Middle frontal gyrus (tissue), 1 donor: ENCODE data around the gene DNAI4.
"Not testable (repeated sequence)": the region's sequence is repeated elsewhere in the genome, so short reads cannot be mapped to it uniquely, and the experiment has no call there.

ENCODE experiments used
- DNase-seq: peaks from one replicate; pipeline ENCODE4 v3.0.0-alpha.2; 2015; ENCODE audit warnings: low spot score; ENCODE audit errors: extremely low spot score

The DNAI4 gene

GRCh38 chr1:66848193-66848592 lies 76.5 kb downstream of the DNAI4 start:
- no peak for DNase-seq

- DNase-seq, result no peak
Observed at GRCh38 chr1:66840929-66841328, 83.7 kb downstream of the DNAI4 start.

DNA sequence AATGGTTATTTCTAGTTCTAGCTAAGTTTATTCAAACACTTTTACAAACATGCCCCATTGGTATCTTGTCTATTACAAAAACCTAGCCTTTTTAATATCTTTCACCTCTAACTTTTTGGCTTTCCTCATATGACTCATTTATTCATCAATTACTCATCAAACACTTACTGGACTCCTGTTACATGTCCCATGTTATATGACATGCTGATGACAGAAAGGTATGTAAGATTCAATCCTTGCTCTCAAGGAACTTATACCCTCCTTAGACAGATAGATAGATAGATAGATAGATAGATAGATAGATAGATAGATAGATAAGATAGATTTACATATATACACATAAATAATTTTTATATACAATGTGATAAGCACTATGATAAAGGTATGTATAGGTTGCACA lies 89.7 kb downstream of the DNAI4 start:
- no peak for DNase-seq

- DNase-seq, result no peak
Observed at GRCh38 chr1:66833112-66833511, 91.5 kb downstream of the DNAI4 start.

DNA sequence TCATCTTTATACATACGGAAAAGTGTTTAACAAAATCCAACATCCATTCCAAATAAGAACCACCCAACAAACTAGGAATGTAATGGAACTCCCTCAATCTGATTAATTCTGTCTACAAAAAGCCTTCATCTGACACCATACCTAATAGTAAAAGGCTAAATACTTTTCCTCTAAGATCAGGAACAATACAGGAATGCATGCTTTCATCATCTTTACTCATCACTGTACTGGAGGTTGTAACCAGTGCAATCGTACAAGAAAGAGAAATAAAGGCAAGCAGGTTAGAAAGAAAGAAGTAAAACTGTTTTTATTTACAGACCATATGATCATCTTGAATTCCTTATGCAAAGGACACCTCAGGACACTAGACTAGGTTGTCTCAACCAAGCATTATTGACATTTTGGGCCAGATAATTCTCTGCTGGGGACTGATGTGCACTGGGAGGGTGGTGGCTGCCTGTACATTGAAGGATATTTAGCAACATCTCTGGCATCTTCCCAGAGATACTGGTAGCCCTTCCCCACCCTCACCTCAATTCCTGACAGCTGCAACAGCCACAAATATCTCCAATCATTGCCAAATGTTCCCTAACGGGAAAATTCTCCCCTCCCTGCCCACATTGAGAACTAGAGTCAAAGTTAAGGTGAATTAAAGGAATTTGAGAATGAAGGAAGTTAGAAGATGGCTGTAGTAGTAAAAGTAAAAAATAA lies 93.0 kb downstream of the DNAI4 start:
- DNase-seq, result no peak

- no peak for DNase-seq
Observed at GRCh38 chr1:66824771-66825170, 99.9 kb downstream of the DNAI4 start.

DNA sequence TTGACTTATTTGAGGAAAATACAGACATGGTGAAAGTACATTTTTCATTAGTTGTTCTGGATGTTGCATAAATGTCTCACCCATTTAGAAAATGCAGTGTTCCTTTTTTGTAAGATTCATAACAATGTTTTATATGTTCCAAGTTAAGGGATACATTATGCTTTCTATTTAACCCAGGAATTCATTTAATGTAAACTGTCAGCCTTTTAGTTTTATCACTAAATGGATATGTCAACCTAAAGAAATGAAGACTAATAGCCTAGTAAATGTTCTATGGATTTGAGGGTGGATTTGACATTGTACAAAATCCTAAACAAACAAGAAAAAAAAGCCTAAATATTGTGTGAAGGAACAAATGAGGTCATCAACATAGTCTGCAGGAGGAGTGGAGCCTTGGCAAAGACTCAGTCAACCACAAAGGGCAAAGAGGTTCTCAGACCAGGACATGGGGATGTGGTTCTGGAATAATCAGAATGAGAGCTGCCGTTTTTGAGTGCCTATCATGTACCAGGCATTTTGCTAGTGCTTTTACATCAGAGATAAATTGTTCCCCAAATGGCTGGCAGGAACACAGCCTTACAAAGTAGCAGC lies 114.8 kb downstream of the DNAI4 start:
- DNase-seq, result no peak

DNA sequence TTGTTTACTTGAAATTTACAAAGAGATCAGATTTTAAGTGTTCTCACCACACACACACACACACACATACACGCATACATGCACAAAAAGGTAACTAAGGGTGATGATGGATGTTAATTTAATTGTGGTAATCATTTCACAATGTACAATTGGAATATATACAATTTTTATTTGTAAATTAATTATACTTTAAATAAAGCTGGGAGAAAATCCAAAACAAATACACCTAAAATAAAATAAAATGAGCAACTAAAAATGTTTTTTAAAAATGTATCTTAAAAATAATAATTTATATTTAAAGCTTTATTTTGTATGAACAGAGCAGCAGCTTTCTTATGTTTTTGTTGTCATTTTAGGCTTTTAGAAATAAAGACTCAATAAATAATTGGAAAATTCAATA lies 115.4 kb downstream of the DNAI4 start:
- no peak for DNase-seq

DNA sequence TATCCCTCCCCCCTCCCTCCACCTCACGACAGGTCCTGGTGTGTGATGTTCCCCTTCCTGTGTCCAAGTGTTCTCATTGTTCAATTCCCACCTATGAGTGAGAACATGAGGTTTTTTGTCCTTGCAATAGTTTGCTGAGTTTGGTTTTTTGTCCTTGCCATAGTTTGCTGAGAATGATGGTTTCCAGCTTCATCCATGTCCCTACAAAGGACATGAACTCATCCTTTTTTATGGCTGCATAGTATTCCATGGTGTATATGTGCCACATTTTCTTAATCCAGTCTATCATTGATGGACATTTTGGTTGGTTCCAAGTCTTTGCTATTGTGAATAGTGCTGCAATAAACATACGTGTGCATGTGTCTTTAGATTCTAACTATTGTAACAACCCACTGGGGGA lies 128.8 kb downstream of the DNAI4 start:
- not testable (repeated sequence) for DNase-seq

GRCh38 chr1:66791621-66792610 lies 132.7 kb downstream of the DNAI4 start:
- DNase-seq, result no peak

DNA sequence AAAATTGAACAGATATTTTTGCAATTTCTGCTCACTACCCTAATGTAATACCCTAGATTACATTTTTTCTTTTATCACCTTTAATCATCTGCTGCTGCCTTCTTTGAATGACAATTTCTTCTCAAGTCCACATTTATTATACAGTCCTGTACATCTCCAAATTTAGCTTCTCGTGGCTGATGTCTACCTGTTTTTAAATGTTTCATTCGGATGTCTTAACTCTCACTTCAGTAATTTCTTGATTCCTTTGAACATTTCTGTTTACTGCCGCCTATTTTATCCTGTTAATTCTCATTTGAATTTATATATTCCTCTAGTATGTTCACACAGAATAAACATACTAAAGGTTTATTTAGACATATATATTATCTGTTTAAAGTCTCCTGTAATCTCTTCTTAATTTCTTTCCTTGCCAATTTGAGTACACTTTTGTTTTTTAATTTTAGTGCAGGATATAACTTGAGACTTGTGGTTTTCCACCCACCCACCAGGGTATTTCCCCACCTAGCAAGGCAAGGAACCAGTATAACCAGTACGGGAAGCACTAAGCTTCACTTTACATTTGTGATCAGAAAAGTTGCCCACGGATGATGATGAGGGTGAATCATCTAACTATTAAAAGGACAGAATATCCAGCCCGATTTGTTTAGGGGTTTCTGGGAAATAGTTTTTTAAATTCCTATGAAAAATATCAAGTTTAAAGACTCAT lies 136.3 kb downstream of the DNAI4 start:
- no peak for DNase-seq

DNA sequence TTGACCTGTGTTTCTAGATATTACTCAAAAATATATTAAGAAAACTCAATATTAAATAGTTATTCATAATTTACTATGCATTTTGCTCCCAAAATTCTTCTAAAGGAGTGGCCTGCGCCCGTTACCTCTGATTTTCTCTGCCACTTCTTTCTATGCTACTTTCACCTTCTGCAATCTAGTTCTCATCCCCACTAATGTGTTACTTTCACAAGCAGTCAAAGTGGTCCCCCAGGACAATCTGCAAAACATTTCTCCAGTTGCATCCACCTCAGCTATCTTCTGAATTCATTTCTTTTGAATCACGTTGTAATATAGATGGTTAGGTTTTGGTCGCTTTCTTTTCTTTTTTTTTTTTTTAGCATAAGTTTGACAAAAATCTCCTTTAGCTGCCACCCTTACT lies 137.0 kb downstream of the DNAI4 start:
- DNase-seq, result no peak

DNA sequence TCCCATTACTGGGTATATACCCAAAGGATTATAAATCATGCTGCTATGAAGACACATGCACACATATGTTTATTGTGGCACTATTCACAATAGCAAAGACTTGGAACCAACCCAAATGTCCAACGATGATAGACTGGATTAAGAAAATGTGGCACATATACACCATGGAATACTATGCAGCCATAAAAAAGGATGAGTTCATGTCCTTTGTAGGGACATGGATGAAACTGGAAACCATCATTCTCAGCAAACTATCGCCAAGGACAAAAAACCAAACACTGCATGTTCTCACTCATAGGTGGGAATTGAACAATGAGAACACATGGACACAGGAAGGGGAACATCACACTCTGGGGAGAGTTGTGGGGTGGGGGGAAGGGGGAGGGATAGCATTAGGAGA lies 138.9 kb downstream of the DNAI4 start:
- not testable (repeated sequence) for DNase-seq

DNA sequence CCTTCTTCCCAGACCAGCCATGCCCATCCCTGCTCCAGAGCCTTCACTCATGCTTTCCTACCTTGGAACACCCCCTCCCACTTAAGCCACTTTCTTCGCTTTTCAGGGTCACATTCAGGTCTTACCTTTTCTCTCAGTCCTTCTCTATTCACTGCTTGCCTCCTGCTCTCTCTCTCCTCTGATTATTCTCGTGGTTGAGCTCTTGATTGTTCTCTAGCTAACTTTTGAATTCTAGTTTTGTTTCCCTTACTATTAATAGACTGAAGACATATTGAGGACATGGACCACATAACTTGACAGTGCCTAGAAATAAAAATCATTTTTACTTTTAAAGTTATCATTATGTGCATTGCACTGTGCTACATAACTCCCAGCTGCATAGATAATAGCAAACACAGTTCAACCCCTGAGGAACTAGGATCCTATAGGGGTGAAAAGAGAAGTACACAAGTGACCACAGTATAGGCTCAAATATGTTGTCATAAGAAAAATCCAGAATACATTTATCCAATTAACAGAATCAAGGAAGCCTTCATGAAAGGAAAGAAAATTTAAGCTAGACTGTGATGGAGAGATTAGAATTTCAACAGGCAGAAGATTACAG lies 145.1 kb downstream of the DNAI4 start:
- no peak for DNase-seq

- no peak for DNase-seq
Observed at GRCh38 chr1:66778969-66779368, 145.7 kb downstream of the DNAI4 start.

DNA sequence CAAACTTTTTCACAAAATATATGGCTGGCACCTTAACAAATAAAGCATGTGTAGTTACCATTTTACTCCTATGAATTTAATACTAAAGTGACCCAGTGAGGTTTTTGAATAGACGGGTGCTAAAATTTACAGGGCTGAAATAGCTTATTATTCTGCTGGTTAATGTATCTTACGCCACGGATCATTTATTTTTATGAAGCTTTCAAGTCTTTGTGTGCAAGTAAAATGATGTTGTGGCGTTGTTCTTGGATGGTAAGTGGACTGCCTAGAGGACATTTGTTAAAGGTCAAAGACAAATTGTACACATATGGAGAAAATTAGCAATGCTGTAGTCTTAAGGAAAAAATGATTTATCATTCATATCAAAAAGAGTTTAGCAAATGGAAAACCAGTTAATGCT lies 146.4 kb downstream of the DNAI4 start:
- no peak for DNase-seq

GRCh38 chr1:66777831-66778230 lies 146.8 kb downstream of the DNAI4 start:
- no peak for DNase-seq

DNA sequence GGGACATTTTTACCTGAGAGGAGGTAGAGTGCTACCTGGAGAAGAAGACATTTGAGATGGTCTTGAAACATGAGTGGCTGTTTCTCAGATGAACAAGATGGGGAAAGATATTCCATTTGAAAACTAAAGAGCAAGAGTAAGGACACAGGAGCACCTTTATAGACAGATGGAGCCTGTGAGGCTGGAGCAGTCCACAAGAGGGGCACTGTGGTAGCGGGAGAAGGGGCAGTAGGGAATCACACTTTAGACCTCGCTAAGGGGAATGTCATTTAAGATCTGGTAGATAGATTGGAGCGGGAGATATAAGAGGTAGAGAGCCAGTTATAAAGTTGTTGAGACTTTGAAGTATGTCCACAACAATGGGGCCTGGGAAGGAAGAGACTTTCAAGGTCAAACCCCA lies 149.0 kb downstream of the DNAI4 start:
- no peak for DNase-seq

- no peak for DNase-seq
Observed at GRCh38 chr1:66774438-66774837, 150.2 kb downstream of the DNAI4 start.

DNA sequence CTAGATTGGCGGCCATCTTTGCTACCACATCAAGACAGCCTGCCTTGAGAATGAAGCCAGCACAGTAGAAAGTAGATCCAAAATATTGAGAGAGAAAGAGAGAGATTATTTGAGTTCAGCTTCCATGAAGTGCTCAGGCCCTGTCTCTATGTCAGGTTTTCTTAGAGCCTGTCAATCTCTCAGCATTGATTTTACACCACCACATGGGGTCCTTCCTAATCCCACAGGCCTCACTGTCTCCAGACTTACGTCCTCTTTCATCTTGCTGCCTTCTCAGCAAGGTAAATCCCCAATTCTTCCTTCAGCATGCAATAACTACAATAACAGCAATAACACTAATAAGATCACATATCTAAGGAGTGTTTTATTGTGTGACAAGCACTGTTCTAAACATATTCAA lies 151.4 kb downstream of the DNAI4 start:
- no peak for DNase-seq

DNA sequence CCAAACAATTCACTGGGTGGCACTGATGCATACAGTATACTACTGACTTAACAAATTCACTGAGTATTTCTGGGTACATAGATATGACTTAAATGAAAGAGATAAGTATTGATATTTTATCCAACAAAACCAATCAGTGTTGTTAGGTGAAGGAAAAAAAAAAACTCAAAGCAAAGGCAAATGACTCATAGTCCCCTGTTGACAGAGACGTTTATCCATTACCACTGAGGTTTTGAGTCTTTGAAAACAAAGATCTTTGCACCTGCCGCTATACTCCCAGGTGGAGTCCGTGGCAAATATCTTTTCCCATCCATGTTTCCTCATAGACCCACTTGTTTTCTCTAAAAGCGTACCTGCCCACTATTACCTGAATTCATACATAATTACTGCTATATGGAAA lies 154.0 kb downstream of the DNAI4 start:
- no peak for DNase-seq
